H9 (cell line): ENCODE measurements around the gene NAA16. TPM values are rescaled to one million over a fixed set of nuclear protein-coding genes. Genes with fewer than 3 reads are reported as not detected.
A peak's percentile ranks its signal among the peaks of the same experiment; 100 is the strongest.

Source experiments
- DNase-seq: peaks from one replicate; pipeline ENCODE4 v3.0.0-alpha.2; 2017
- H2AFZ ChIP-seq: one replicate; pipeline ENCODE4 v1.6.1; 2013; ENCODE audit warnings: mild to moderate bottlenecking, low read length, control low read depth, moderate library complexity
- H2AK5ac ChIP-seq: 2 replicates; pipeline ENCODE4 v1.6.1; 2013; ENCODE audit warnings: low read length, control low read depth, mixed read lengths; ENCODE audit not compliant: insufficient read length
- H2BK120ac ChIP-seq: one replicate; pipeline ENCODE4 v1.6.1; 2013; ENCODE audit warnings: low read depth, mild to moderate bottlenecking, low read length, control low read depth, inconsistent platforms; ENCODE audit not compliant: poor library complexity, severe bottlenecking
- H2BK12ac ChIP-seq: 2 replicates; pipeline ENCODE4 v1.6.1; 2013; ENCODE audit warnings: low read length, control low read depth, mixed read lengths, low read depth; ENCODE audit not compliant: insufficient read length
- H2BK15ac ChIP-seq: 2 replicates; pipeline ENCODE4 v1.6.1; 2013; ENCODE audit warnings: low read depth, low read length, control low read depth
- H2BK20ac ChIP-seq: one replicate; pipeline ENCODE4 v1.6.1; 2013; ENCODE audit warnings: low read depth, mild to moderate bottlenecking, low read length, control low read depth, inconsistent platforms; ENCODE audit not compliant: poor library complexity, severe bottlenecking
- H2BK5ac ChIP-seq: 2 replicates; pipeline ENCODE4 v1.6.1; 2013; ENCODE audit warnings: low read length, control low read depth, mixed read lengths; ENCODE audit not compliant: insufficient read length
- H3K14ac ChIP-seq: 2 replicates; pipeline ENCODE4 v1.6.1; 2013; ENCODE audit warnings: low read length, control low read depth; ENCODE audit not compliant: insufficient read depth
- H3K18ac ChIP-seq: 2 replicates; pipeline ENCODE4 v1.6.1; 2013; ENCODE audit warnings: low read depth, mild to moderate bottlenecking, mixed read lengths, low read length, control low read depth; ENCODE audit not compliant: insufficient read length
- H3K23ac ChIP-seq: 2 replicates; pipeline ENCODE4 v1.6.1; 2013; ENCODE audit warnings: low read length, control low read depth, mixed read lengths, low read depth; ENCODE audit not compliant: insufficient read length
- H3K23me2 ChIP-seq: 2 replicates; pipeline ENCODE4 v1.6.1; 2013; ENCODE audit warnings: low read depth, mild to moderate bottlenecking, mixed read lengths, low read length, control low read depth; ENCODE audit not compliant: insufficient read length, poor library complexity, severe bottlenecking
- H3K27ac ChIP-seq: 2 replicates; pipeline ENCODE4 v1.5.1; 2013; ENCODE audit warnings: low read length, control low read depth, mixed read lengths, low read depth; ENCODE audit not compliant: insufficient read length
- H3K27me3 ChIP-seq: 2 replicates; pipeline ENCODE4 v1.6.1; 2013; ENCODE audit warnings: low read length, control low read depth, inconsistent platforms; ENCODE audit not compliant: insufficient read depth
- H3K4ac ChIP-seq: 2 replicates; pipeline ENCODE4 v1.6.1; 2013; ENCODE audit warnings: low read depth, mild to moderate bottlenecking, control low read depth, inconsistent platforms, low read length, moderate library complexity
- H3K4me1 ChIP-seq: 2 replicates; pipeline ENCODE4 v1.6.1; 2013; ENCODE audit warnings: low read length, control low read depth, inconsistent platforms; ENCODE audit not compliant: insufficient read depth
- H3K4me2 ChIP-seq: 2 replicates; pipeline ENCODE4 v1.6.1; 2013; ENCODE audit warnings: low read length, control low read depth, mixed read lengths; ENCODE audit not compliant: insufficient read length, insufficient read depth
- H3K56ac ChIP-seq: 2 replicates; pipeline ENCODE4 v1.6.1; 2013; ENCODE audit warnings: low read depth, mild to moderate bottlenecking, mixed read lengths, low read length, control low read depth; ENCODE audit not compliant: insufficient read length
- H3K79me1 ChIP-seq: 2 replicates; pipeline ENCODE4 v1.6.1; 2013; ENCODE audit warnings: low read depth, mild to moderate bottlenecking, moderate library complexity, low read length, control low read depth, inconsistent platforms; ENCODE audit not compliant: insufficient read depth, poor library complexity, severe bottlenecking
- H3K79me2 ChIP-seq: 2 replicates; pipeline ENCODE4 v1.6.1; 2013; ENCODE audit warnings: low read length, control low read depth, inconsistent platforms; ENCODE audit not compliant: insufficient read depth
- H3K9ac ChIP-seq: 2 replicates; pipeline ENCODE4 v1.6.1; 2013; ENCODE audit warnings: low read length, control low read depth, mixed read lengths; ENCODE audit not compliant: insufficient read length; ENCODE audit errors: extremely low read depth
- H3K9me3 ChIP-seq: one replicate; pipeline ENCODE4 v1.6.1; 2013; ENCODE audit warnings: low read depth, low read length, inconsistent platforms; ENCODE audit not compliant: control insufficient read depth
- H3T11ph ChIP-seq: one replicate; pipeline ENCODE4 v1.6.1; 2013; ENCODE audit warnings: mild to moderate bottlenecking, low read length, control low read depth, inconsistent platforms
- H4K20me1 ChIP-seq: one replicate; pipeline ENCODE4 v1.6.1; 2013; ENCODE audit not compliant: control insufficient read depth, insufficient read length, insufficient read depth
- H4K5ac ChIP-seq: 2 replicates; pipeline ENCODE4 v1.6.1; 2013; ENCODE audit warnings: low read depth, mild to moderate bottlenecking, mixed read lengths, low read length, control low read depth; ENCODE audit not compliant: insufficient read length
- H4K8ac ChIP-seq: replicated peaks from 2 replicates; pipeline ENCODE4 v1.6.1; 2013; ENCODE audit warnings: low read length, control low read depth, mixed read lengths, low read depth; ENCODE audit not compliant: insufficient read length
- H4K91ac ChIP-seq: 2 replicates; pipeline ENCODE4 v1.6.1; 2013; ENCODE audit warnings: low read depth, mild to moderate bottlenecking, moderate library complexity, mixed read lengths, low read length, control low read depth; ENCODE audit not compliant: insufficient read length
- H3K27ac Mint-ChIP-seq, 3 experiments: 2 replicates in 2 of 3; 3 replicates in 1 of 3; pipeline ENCODE4 v1.8.0; 2020 to 2021; ENCODE audit warnings: mixed read lengths in 3 of 3, mild to moderate bottlenecking in 1 of 3, moderate library complexity in 1 of 3
- H3K27me3 Mint-ChIP-seq: 2 replicates; pipeline ENCODE4 v1.8.0; 2021; ENCODE audit warnings: low read depth, mild to moderate bottlenecking, moderate library complexity, mixed read lengths
- H3K36me3 Mint-ChIP-seq, 3 experiments: 2 replicates in 2 of 3; 3 replicates in 1 of 3; pipeline ENCODE4 v1.8.0; 2020 to 2021; ENCODE audit warnings: low read depth in 3 of 3, mixed read lengths in 3 of 3; ENCODE audit not compliant: insufficient read depth in 1 of 3
- H3K4me1 Mint-ChIP-seq, 2 experiments: 2 replicates each; pipeline ENCODE4 v1.8.0; 2020; ENCODE audit warnings: mixed read lengths in 2 of 2
- H3K4me3 Mint-ChIP-seq, 2 experiments: 2 replicates in 1 of 2; 3 replicates in 1 of 2; pipeline ENCODE4 v1.8.0; 2020 to 2021; ENCODE audit warnings: mild to moderate bottlenecking in 2 of 2, mixed read lengths in 2 of 2, moderate library complexity in 1 of 2
- H3K9me3 Mint-ChIP-seq, 2 experiments: 2 replicates in 1 of 2; 3 replicates in 1 of 2; pipeline ENCODE4 v1.8.0; 2020; ENCODE audit warnings: mild to moderate bottlenecking in 2 of 2, mixed read lengths in 2 of 2, moderate library complexity in 1 of 2
- WGBS: extraction: QIAGEN DNeasy Blood & Tissue Kit; methylation state at CpG from one replicate; pipeline ENCODE4 v1.1.7; 2013; ENCODE audit warnings: missing lambda C conversion rate, low lambda C conversion rate, mixed read lengths; ENCODE audit not compliant: insufficient read length; ENCODE audit errors: extremely low coverage; 5-methylcytosine and 5-hydroxymethylcytosine counted together
- total RNA-seq: library from RNA; stranded (reverse); gene quantifications from 2 replicates; pipeline ENCODE4 v1.2.1, GENCODE V29; 2021
- TF ChIP-seq, protein P1 (sequence below): fragments of 200-600 bp; sonication (generic); conservative IDR thresholded peaks from 3 replicates; pipeline ENCODE4 v1.8.0; 2021; ENCODE audit warnings: antibody characterized with exemption, mild to moderate bottlenecking

NAA16 gene
- total RNA-seq, 1 experiment from 2014 or later: 37.7 TPM

DNA sequence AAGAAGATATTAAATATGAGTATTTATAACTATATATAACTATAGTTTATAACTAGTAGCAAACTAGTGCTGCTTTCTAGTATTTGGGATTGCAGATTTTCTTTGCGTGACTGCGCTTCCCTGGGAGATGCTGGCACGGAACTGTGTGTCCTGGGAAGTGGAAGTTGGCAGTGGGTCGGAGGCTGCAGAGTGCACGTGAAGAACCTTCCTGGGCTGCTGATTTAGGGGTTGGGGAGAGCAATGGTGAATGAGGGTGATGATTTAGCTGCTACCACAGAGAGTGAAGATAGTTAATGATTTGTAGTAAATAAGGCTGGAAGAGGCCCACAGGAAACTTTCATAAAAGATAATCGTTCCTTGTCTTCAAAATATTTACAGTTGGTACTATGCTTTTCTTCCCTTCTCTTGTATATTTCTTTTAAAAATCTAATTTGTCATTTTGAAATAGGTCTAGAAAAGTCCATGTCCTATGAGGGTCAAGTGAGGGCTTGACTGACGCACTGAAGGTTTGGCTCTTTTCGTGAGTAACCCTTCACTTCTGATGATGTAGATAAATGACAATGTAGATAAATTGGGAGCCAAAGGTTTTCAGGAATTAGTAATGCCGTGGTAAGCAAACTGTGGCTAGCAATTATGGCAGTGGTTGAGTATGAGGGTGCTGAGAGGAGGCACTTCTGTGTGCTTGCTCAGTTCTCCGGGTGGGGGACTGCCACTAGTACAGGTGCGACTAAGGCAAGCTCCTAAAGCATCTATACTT, 3.0 kb upstream of the NAA16 start:
- H3K4me1 Mint-ChIP-seq: peaks cover 13 to 15% of the 10 kb centered on the region in 2 experiments
- Histone ChIP-seq H2BK12ac (no peak overlapping the region), H3K27me3 (no peaks in the 10 kb centered on the region), H2BK15ac (no peak overlapping the region), H3K23me2 (peaks cover 6% of the 10 kb centered on the region), H2BK120ac (no peak overlapping the region), H3K18ac (peak overlapping the region; percentile 38), H3K4ac (no peak overlapping the region), H3K14ac (no peak overlapping the region), H2BK20ac (no peak overlapping the region), H4K5ac (no peak overlapping the region), H3K79me1 (no peaks in the 10 kb centered on the region), H3K56ac (no peak overlapping the region), H3K9me3 (no peaks in the 10 kb centered on the region), H2AFZ (no peak overlapping the region), H3T11ph (no peak overlapping the region), H3K4me1 (no peaks in the 10 kb centered on the region), H3K23ac (no peak overlapping the region), H4K20me1 (no peaks in the 10 kb centered on the region), H3K4me2 (no peak overlapping the region), H3K27ac (no peak overlapping the region), H3K9ac (no peak overlapping the region), H4K8ac (no peak overlapping the region), H4K91ac (no peak overlapping the region), H3K79me2 (peaks cover 6% of the 10 kb centered on the region; the same call in 1 of the 2 replicates), H2AK5ac (no peak overlapping the region), H2BK5ac (no peak overlapping the region)
- H3K4me3 Mint-ChIP-seq: no peak overlapping the region
- DNase-seq: no peak
- H3K27ac Mint-ChIP-seq: no peak overlapping the region; a peak in 1 of 7 replicates
- no CpG with 5 or more reads among the region's 11 CpGs for WGBS
- no peaks in the 10 kb centered on the region for H3K9me3 Mint-ChIP-seq
- H3K27me3 Mint-ChIP-seq: no peaks in the 10 kb centered on the region
- TF ChIP-seq, protein P1, sequence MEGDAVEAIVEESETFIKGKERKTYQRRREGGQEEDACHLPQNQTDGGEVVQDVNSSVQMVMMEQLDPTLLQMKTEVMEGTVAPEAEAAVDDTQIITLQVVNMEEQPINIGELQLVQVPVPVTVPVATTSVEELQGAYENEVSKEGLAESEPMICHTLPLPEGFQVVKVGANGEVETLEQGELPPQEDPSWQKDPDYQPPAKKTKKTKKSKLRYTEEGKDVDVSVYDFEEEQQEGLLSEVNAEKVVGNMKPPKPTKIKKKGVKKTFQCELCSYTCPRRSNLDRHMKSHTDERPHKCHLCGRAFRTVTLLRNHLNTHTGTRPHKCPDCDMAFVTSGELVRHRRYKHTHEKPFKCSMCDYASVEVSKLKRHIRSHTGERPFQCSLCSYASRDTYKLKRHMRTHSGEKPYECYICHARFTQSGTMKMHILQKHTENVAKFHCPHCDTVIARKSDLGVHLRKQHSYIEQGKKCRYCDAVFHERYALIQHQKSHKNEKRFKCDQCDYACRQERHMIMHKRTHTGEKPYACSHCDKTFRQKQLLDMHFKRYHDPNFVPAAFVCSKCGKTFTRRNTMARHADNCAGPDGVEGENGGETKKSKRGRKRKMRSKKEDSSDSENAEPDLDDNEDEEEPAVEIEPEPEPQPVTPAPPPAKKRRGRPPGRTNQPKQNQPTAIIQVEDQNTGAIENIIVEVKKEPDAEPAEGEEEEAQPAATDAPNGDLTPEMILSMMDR: no peak
- no peaks in the 10 kb centered on the region; a peak in 1 of 7 replicates for H3K36me3 Mint-ChIP-seq
